SU-DHL-6 (cell line): ENCODE data around the gene TGIF1.

Source experiments
- H2AFZ ChIP-seq: fragments of 200-600 bp; sonication (generic); 2 replicates; pipeline ENCODE4 v1.6.1; 2014; ENCODE audit warnings: low read depth, mild to moderate bottlenecking, moderate library complexity, mixed read lengths, antibody characterized with exemption, low read length; ENCODE audit not compliant: severe bottlenecking
- H3F3A ChIP-seq: fragments of 200-600 bp; shearing (Covaris generic); 2 replicates; pipeline ENCODE4 v1.6.0; 2016; ENCODE audit warnings: antibody characterized with exemption, mild to moderate bottlenecking; ENCODE audit not compliant: insufficient read depth
- H3K27ac ChIP-seq: fragments of 200-600 bp; sonication (generic); 2 replicates; pipeline ENCODE4 v1.5.1; 2016; ENCODE audit warnings: low read depth, mild to moderate bottlenecking, low read length, moderate library complexity, mixed read lengths
- H3K27me3 ChIP-seq: fragments of 200-600 bp; sonication (generic), shearing (Covaris generic); 2 replicates; pipeline ENCODE4 v1.6.0; 2014; ENCODE audit warnings: mild to moderate bottlenecking, low read length
- H3K36me3 ChIP-seq: fragments of 200-600 bp; sonication (generic); 2 replicates; pipeline ENCODE4 v1.6.1; 2014; ENCODE audit warnings: mild to moderate bottlenecking, low read length, mixed read lengths
- H3K4me2 ChIP-seq: fragments of 300-600, 200-600 bp; shearing (Covaris generic), sonication (generic); 2 replicates; pipeline ENCODE4 v1.6.0; 2014; ENCODE audit warnings: low read length, low read depth, mild to moderate bottlenecking; ENCODE audit not compliant: poor library complexity, severe bottlenecking
- H3K4me3 ChIP-seq: fragments of 200-600 bp; sonication (generic); 2 replicates; pipeline ENCODE4 v1.5.1; 2014; ENCODE audit warnings: antibody characterized with exemption, low read length, mild to moderate bottlenecking, mixed read lengths; ENCODE audit not compliant: insufficient read depth, poor library complexity, severe bottlenecking
- H3K79me2 ChIP-seq: fragments of 200-600 bp; sonication (generic); 2 replicates; pipeline ENCODE4 v1.6.1; 2014; ENCODE audit warnings: mild to moderate bottlenecking, low read length, moderate library complexity; ENCODE audit not compliant: insufficient read depth
- H3K9ac ChIP-seq: fragments of 200-600 bp; sonication (generic); 2 replicates; pipeline ENCODE4 v1.7.0; 2014; ENCODE audit warnings: mild to moderate bottlenecking, low read length
- H3K9me2 ChIP-seq: fragments of 200-600 bp; sonication (generic); replicated peaks from 2 replicates; pipeline ENCODE4 v1.6.1; 2014; ENCODE audit warnings: low read length; ENCODE audit not compliant: insufficient read depth
- H3K9me3 ChIP-seq: fragments of 200-600 bp; sonication (generic); 2 replicates; pipeline ENCODE4 v1.6.1; 2014; ENCODE audit warnings: low read length, mixed read lengths; ENCODE audit not compliant: insufficient read depth
- H4K20me1 ChIP-seq: fragments of 200-600 bp; sonication (generic); 2 replicates; pipeline ENCODE4 v1.6.1; 2014; ENCODE audit warnings: low read depth, mild to moderate bottlenecking, antibody characterized with exemption, low read length, moderate library complexity, mixed read lengths
- CTCF ChIP-seq: fragments of 200-600 bp; sonication (generic); IDR thresholded peaks from one replicate; pipeline ENCODE4 v1.5.1; 2017; ENCODE audit warnings: antibody characterized with exemption, mild to moderate bottlenecking, low read length, moderate library complexity; ENCODE audit not compliant: insufficient read depth, poor library complexity, severe bottlenecking
- EZH2phosphoT487 ChIP-seq: fragments of 200-600 bp; sonication (generic), shearing (Covaris generic); conservative IDR thresholded peaks from 2 replicates; pipeline ENCODE4 v1.6.1; 2018; ENCODE audit warnings: mild to moderate bottlenecking, antibody characterized with exemption, low read length, moderate library complexity, mixed read lengths

The TGIF1 gene

GRCh38 chr18:3420919-3421279 is 29.1 kb upstream of the TGIF1 start:
- H4K20me1 ChIP-seq: no peaks in the 10 kb centered on the region

DNA sequence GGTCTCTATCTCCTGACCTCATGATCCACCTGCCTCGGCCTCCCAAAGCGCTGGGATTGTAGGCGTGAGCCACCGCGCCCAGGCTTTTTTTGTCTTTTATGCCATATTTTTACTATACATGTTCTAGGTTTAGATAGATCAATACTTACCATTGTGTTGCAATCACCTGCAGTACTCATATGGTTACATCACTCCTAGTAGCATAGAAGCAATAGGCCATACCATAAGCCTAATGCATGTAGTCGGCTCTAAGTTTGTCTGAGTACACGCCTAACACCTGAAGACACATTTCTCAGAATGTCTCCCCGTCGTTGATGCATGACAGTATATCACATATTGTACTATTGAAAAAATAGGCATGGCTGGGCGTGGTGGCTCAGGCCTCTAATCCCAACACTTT is 27.1 kb upstream of the TGIF1 start:
- Histone ChIP-seq H3K4me2 (no peak overlapping the region), H3K36me3 (no peaks in the 10 kb centered on the region), H3K9me3 (no peaks in the 10 kb centered on the region), H3K27me3 (no peaks in the 10 kb centered on the region), H3K79me2 (no peaks in the 10 kb centered on the region), H3F3A (no peaks in the 10 kb centered on the region), H3K27ac (no peak overlapping the region), H3K4me3 (no peak overlapping the region), H2AFZ (no peak overlapping the region), H3K9ac (no peak overlapping the region), H3K9me2 (no peaks in the 10 kb centered on the region), H4K20me1 (no peaks in the 10 kb centered on the region)
- no peak for TF ChIP-seq CTCF
- no peak for TF ChIP-seq EZH2phosphoT487

More at GRCh38 chr18:3420919-3421279, 29.1 kb upstream of the TGIF1 start:
- Histone ChIP-seq H3K9me3 (no peaks in the 10 kb centered on the region), H3K9me2 (no peaks in the 10 kb centered on the region), H3K79me2 (no peaks in the 10 kb centered on the region), H3K36me3 (no peaks in the 10 kb centered on the region), H3K27ac (no peak overlapping the region), H3F3A (no peaks in the 10 kb centered on the region), H3K4me3 (no peak overlapping the region), H3K9ac (no peak overlapping the region), H3K27me3 (no peaks in the 10 kb centered on the region), H2AFZ (no peak overlapping the region), H3K4me2 (no peak overlapping the region)
- TF ChIP-seq EZH2phosphoT487: no peak
- TF ChIP-seq CTCF: no peak

GRCh38 chr18:3424280-3424890 is 25.6 kb upstream of the TGIF1 start:
- no peaks in the 10 kb centered on the region for H3K9me3 ChIP-seq
- no peaks in the 10 kb centered on the region for H3K36me3 ChIP-seq
- H4K20me1 ChIP-seq: no peaks in the 10 kb centered on the region
- H3K4me3 ChIP-seq: no peak overlapping the region
- H3K79me2 ChIP-seq: no peaks in the 10 kb centered on the region
- no peak overlapping the region for H2AFZ ChIP-seq
- no peak overlapping the region for H3K9ac ChIP-seq
- TF ChIP-seq EZH2phosphoT487: no peak
- TF ChIP-seq CTCF: no peak
- no peak overlapping the region for H3K27ac ChIP-seq
- H3K4me2 ChIP-seq: no peak overlapping the region
- H3K27me3 ChIP-seq: no peaks in the 10 kb centered on the region
- H3F3A ChIP-seq: no peaks in the 10 kb centered on the region
- no peaks in the 10 kb centered on the region for H3K9me2 ChIP-seq
